SK-N-MC (cell line): ENCODE measurements around the gene PHC2.

Experiments used
- EZH2 ChIP-seq: fragments of 200-600 bp; sonication (generic); IDR thresholded peaks from one replicate; pipeline ENCODE4 v1.6.1; 2017; ENCODE audit warnings: antibody characterized with exemption
- POLR2AphosphoS5 ChIP-seq: IDR thresholded peaks from 2 replicates; pipeline ENCODE4 v1.6.1; 2012; ENCODE audit warnings: mild to moderate bottlenecking, low read depth, low read length, borderline replicate concordance

GRCh38 chr1:33311706-33312412 is 119.0 kb downstream of the PHC2 start:
- TF ChIP-seq POLR2AphosphoS5 = no peak
- no peak for TF ChIP-seq EZH2
